GM12801 (cell line): ENCODE measurements around the gene KLK10.

Experiments
- TF ChIP-seq, protein P1 (sequence below): IDR thresholded peaks from one replicate; pipeline ENCODE4 v1.5.1; 2011; ENCODE audit warnings: control low read depth; ENCODE audit not compliant: insufficient read length; ENCODE audit errors: extremely low read depth

The KLK10 gene

GRCh38 chr19:51009061-51009891, 10.2 kb downstream of the KLK10 start:
- TF ChIP-seq, protein P1, sequence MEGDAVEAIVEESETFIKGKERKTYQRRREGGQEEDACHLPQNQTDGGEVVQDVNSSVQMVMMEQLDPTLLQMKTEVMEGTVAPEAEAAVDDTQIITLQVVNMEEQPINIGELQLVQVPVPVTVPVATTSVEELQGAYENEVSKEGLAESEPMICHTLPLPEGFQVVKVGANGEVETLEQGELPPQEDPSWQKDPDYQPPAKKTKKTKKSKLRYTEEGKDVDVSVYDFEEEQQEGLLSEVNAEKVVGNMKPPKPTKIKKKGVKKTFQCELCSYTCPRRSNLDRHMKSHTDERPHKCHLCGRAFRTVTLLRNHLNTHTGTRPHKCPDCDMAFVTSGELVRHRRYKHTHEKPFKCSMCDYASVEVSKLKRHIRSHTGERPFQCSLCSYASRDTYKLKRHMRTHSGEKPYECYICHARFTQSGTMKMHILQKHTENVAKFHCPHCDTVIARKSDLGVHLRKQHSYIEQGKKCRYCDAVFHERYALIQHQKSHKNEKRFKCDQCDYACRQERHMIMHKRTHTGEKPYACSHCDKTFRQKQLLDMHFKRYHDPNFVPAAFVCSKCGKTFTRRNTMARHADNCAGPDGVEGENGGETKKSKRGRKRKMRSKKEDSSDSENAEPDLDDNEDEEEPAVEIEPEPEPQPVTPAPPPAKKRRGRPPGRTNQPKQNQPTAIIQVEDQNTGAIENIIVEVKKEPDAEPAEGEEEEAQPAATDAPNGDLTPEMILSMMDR, result no peak

- TF ChIP-seq, protein P1, result no peak
Observed at GRCh38 chr19:51007488-51007887, 12.0 kb downstream of the KLK10 start.

GRCh38 chr19:51006406-51006805, 13.1 kb downstream of the KLK10 start:
- TF ChIP-seq, protein P1, result no peak

- TF ChIP-seq, protein P1, result no peak
Observed at GRCh38 chr19:51005248-51005647, 14.3 kb downstream of the KLK10 start.

GRCh38 chr19:51003316-51003715, 16.2 kb downstream of the KLK10 start:
- TF ChIP-seq, protein P1, result no peak

- TF ChIP-seq, protein P1, result no peak
Observed at GRCh38 chr19:51002542-51003311, 16.8 kb downstream of the KLK10 start.

DNA sequence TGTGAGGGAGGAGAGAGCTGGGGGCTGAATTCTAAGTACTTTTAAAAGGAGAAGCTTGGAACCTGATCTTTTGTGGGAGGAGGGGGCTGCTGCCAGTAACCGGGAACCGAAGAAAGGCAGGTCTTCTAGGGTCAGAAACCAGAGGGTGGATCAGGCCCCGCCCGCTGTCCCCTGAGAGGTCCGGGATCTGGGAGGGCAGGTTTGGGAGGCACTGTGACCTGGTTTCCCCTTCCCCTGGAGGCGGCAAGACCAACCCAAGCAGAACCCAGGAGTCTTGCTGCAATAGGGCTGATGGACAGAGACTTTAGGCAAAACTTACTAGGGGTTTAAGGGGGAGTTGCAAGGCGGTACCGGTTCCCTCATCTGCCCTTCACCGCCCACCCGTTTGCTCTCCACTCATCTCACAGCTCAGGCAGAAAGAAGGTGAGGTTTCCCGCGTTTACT, 17.4 kb downstream of the KLK10 start:
- TF ChIP-seq, protein P1, result no peak
